GM12878 (cell line): ENCODE data around the gene LRRFIP2. TPM values are rescaled to one million over a fixed set of nuclear protein-coding genes. Genes with fewer than 3 reads are reported as not detected.

ENCODE experiments used
- ATAC-seq: fragments of 200-7000 bp; cut with Tn5 transposase; 3 replicates; pipeline ENCODE4 v1.9.1; 2020; ENCODE audit warnings: mild to moderate bottlenecking, moderate library complexity
- BruUV-seq: library from RNA; stranded (reverse); fragments of 400-500 nt; replicated peaks from 2 replicates; lab custom pipeline; 2021; lab: Mats Ljungman, UMichigan
- CTCF ChIA-PET: fragments of 300-600 bp; sonication (Branson Sonifier 250); formaldehyde crosslinking; extraction: SDS; loops from one replicate; lab custom pipeline; 2021; ENCODE audit warnings: inconsistent platforms; lab: Yijun Ruan, JAX
- POLR2A ChIA-PET: fragments of 350-600 bp; formaldehyde crosslinking; extraction: SDS; loops from one replicate; lab custom pipeline; 2021; ENCODE audit warnings: inconsistent platforms; lab: Charles Lee
- RAD21 ChIA-PET: fragments of 300-600 bp; sonication (Branson Sonifier 250); formaldehyde crosslinking; loops from one replicate; lab custom pipeline; 2023; ENCODE audit warnings: antibody characterized with exemption; ENCODE audit not compliant: unreplicated experiment; lab: Charles Lee
- SMC1A ChIA-PET: fragments of 300-600 bp; sonication (Branson Sonifier 250); formaldehyde crosslinking; loops from one replicate; lab custom pipeline; 2023; ENCODE audit not compliant: unreplicated experiment, uncharacterized antibody; lab: Charles Lee
- DNase-seq: peaks from one replicate; pipeline ENCODE4 v3.0.0-alpha.2; 2011; ENCODE audit warnings: low read depth, low spot score
- FAIRE-seq: peaks from 3 replicates; lab custom pipeline; 2011; peaks lifted over from hg19 to GRCh38; lab: Jason Lieb, UNC
- H2AFZ ChIP-seq: 2 replicates; pipeline ENCODE4 v1.6.0; 2011; ENCODE audit warnings: low read depth, low read length, control low read depth; ENCODE audit not compliant: control insufficient read depth
- H3K27ac ChIP-seq: 2 replicates; pipeline ENCODE4 v1.5.1; 2011; ENCODE audit warnings: control low read depth; ENCODE audit not compliant: control insufficient read depth, insufficient read depth
- H3K27me3 ChIP-seq, 2 experiments: replicated peaks in 1 of 2; 2 replicates each; pipeline versions ENCODE4 v1.6.0 to v1.6.1; 2011; ENCODE audit warnings: low read length in 1 of 2; ENCODE audit not compliant: control insufficient read depth in 2 of 2, insufficient read depth in 2 of 2
- H3K36me3 ChIP-seq, 2 experiments: 2 replicates each; pipeline ENCODE4 v1.5.1; 2011; ENCODE audit warnings: low read length in 1 of 2; ENCODE audit not compliant: control insufficient read depth in 2 of 2, insufficient read depth in 2 of 2
- H3K4me1 ChIP-seq: 2 replicates; pipeline ENCODE4 v1.6.1; 2011; ENCODE audit warnings: mild to moderate bottlenecking, low read length, moderate library complexity, mixed read lengths; ENCODE audit not compliant: control insufficient read depth, insufficient read depth
- H3K4me2 ChIP-seq: 2 replicates; pipeline ENCODE4 v1.6.0; 2011; ENCODE audit warnings: control low read depth; ENCODE audit not compliant: control insufficient read depth, insufficient read depth
- H3K4me3 ChIP-seq: fragments of 200-600 bp; sonication (generic); 2 replicates; pipeline ENCODE4 v1.5.1; 2016
- H3K79me2 ChIP-seq: 2 replicates; pipeline ENCODE4 v1.6.0; 2011; ENCODE audit warnings: low read length; ENCODE audit not compliant: control insufficient read depth, insufficient read depth
- H3K9ac ChIP-seq: 2 replicates; pipeline ENCODE4 v1.8.0; 2011; ENCODE audit warnings: low read length, control low read depth, mixed read lengths; ENCODE audit not compliant: control insufficient read depth, insufficient read depth
- H3K9me3 ChIP-seq: replicated peaks from 3 replicates; pipeline ENCODE4 v1.5.1; 2011; ENCODE audit warnings: mild to moderate bottlenecking, low read length; ENCODE audit not compliant: control insufficient read depth, insufficient read depth
- H4K20me1 ChIP-seq: 2 replicates; pipeline ENCODE4 v1.6.0; 2011; ENCODE audit not compliant: control insufficient read depth, insufficient read depth
- BACH1 ChIP-seq: fragments of 450-650 bp; IDR thresholded peaks from 2 replicates; pipeline ENCODE4 v1.6.1; 2017; ENCODE audit warnings: mild to moderate bottlenecking, borderline replicate concordance
- CBFB ChIP-seq: IDR thresholded peaks from 2 replicates; pipeline ENCODE4 v1.6.1; 2016; ENCODE audit warnings: antibody characterized with exemption, low read depth
- KDM1A ChIP-seq: fragments of 200-600 bp; sonication (generic); IDR thresholded peaks from 2 replicates; pipeline ENCODE4 v1.6.1; 2016; ENCODE audit warnings: borderline replicate concordance
- MXI1 ChIP-seq: fragments of 150-350 bp; IDR thresholded peaks from 2 replicates; pipeline ENCODE4 v1.6.1; 2011; ENCODE audit warnings: low read depth, mild to moderate bottlenecking, inconsistent platforms, low read length, improper control_type of control experiment
- PAX8 ChIP-seq: fragments of 450-650 bp; IDR thresholded peaks from 2 replicates; pipeline ENCODE4 v1.6.1; 2017; ENCODE audit warnings: mild to moderate bottlenecking, moderate library complexity
- RUNX3 ChIP-seq: IDR thresholded peaks from 2 replicates; pipeline ENCODE4 v1.6.1; 2012; ENCODE audit warnings: low read length, inconsistent platforms
- SIX5 ChIP-seq: IDR thresholded peaks from 2 replicates; pipeline ENCODE4 v1.6.1; 2011; ENCODE audit warnings: mild to moderate bottlenecking, low read depth, low read length, moderate library complexity; ENCODE audit not compliant: severe bottlenecking
- SRF ChIP-seq, 2 experiments: IDR thresholded peaks; 2 replicates each; pipeline ENCODE4 v1.6.1; 2011; ENCODE audit warnings: low read depth in 2 of 2, low read length in 2 of 2, mild to moderate bottlenecking in 1 of 2, moderate library complexity in 1 of 2
- WGBS: methylation state at CpG from one replicate; pipeline ENCODE4 v1.1.6; 2016; ENCODE audit warnings: low lambda C conversion rate; ENCODE audit not compliant: insufficient replicate concordance, insufficient coverage; ENCODE audit errors: missing lambda C conversion rate; 5-methylcytosine and 5-hydroxymethylcytosine counted together
- in situ Hi-C: fragments of 300-500 bp; cut with MboI; formaldehyde crosslinking; loops from 9 replicates; pipeline ENCODE4 v1.14.3; 2018; ENCODE audit warnings: mixed read lengths
- intact Hi-C: fragments of 100-400 bp; cut with micrococcal nuclease; formaldehyde crosslinking; loops from one replicate; pipeline ENCODE4 v1.14.2; 2022; ENCODE audit not compliant: unreplicated experiment
- polyA plus RNA-seq, 11 experiments: library from polyadenylated mRNA; depleted of rRNA in 4 of 11; unstranded in 6 of 11; stranded (reverse) in 5 of 11; fragments of >200 nt; fragmentation: Nextera tagmentation in 4 of 11; fragmentation: Illumina TruSeq in 1 of 11; extraction: Ambion mirVana in 4 of 11; extraction: Trizol in 1 of 11; gene quantifications; 1 replicate in 1 of 11; 2 replicates in 10 of 11; pipeline versions ENCODE4 v1.2.1 to v1.2.3, GENCODE V29; 2011 to 2016; ENCODE audit warnings: inconsistent platforms in 2 of 11, missing spikeins in 2 of 11, low read depth in 1 of 11
- total RNA-seq, 4 experiments: library from RNA; depleted of rRNA in 3 of 4; stranded (reverse); fragments of >200 nt in 3 of 4; fragmentation: Illumina TruSeq in 1 of 4; extraction: Trizol in 1 of 4; gene quantifications; 2 replicates each; pipeline versions ENCODE4 v1.2.1 to v1.2.3, GENCODE V29; 2013 to 2021
- TF ChIP-seq, protein P1 (sequence below): fragments of 450-650 bp; IDR thresholded peaks from 2 replicates; pipeline ENCODE4 v1.6.1; 2017; ENCODE audit warnings: mild to moderate bottlenecking, moderate library complexity
- TF ChIP-seq, protein P2 (sequence below): fragments of 450-650 bp; formaldehyde crosslinking; IDR thresholded peaks from 2 replicates; pipeline ENCODE4 v1.5.0; 2022; ENCODE audit warnings: mild to moderate bottlenecking, missing genetic modification characterization

The LRRFIP2 gene
- total and polyA plus RNA-seq, 10 of the 15 experiments (the other 5 are each of a cell fraction or from before 2014, with no cell fraction given) = 9.7 to 46.9 (median 38.1) TPM

GRCh38 chr3:37092484-37092883, 81.9 kb downstream of the LRRFIP2 start:
- ATAC-seq = no peak
- no TSS peak for BruUV-seq
- FAIRE-seq = no peak
- TF ChIP-seq KDM1A (no peak), BACH1 (no peak), RUNX3 (no peak), SIX5 (no peak), CBFB (no peak), MXI1 (no peak), PAX8 (no peak), SRF (IDR thresholded peaks at IDR 0.05; ENCODE audit: low read depth in 2 of 2, low read length in 2 of 2) (no peak)
- TF ChIP-seq, protein P1, sequence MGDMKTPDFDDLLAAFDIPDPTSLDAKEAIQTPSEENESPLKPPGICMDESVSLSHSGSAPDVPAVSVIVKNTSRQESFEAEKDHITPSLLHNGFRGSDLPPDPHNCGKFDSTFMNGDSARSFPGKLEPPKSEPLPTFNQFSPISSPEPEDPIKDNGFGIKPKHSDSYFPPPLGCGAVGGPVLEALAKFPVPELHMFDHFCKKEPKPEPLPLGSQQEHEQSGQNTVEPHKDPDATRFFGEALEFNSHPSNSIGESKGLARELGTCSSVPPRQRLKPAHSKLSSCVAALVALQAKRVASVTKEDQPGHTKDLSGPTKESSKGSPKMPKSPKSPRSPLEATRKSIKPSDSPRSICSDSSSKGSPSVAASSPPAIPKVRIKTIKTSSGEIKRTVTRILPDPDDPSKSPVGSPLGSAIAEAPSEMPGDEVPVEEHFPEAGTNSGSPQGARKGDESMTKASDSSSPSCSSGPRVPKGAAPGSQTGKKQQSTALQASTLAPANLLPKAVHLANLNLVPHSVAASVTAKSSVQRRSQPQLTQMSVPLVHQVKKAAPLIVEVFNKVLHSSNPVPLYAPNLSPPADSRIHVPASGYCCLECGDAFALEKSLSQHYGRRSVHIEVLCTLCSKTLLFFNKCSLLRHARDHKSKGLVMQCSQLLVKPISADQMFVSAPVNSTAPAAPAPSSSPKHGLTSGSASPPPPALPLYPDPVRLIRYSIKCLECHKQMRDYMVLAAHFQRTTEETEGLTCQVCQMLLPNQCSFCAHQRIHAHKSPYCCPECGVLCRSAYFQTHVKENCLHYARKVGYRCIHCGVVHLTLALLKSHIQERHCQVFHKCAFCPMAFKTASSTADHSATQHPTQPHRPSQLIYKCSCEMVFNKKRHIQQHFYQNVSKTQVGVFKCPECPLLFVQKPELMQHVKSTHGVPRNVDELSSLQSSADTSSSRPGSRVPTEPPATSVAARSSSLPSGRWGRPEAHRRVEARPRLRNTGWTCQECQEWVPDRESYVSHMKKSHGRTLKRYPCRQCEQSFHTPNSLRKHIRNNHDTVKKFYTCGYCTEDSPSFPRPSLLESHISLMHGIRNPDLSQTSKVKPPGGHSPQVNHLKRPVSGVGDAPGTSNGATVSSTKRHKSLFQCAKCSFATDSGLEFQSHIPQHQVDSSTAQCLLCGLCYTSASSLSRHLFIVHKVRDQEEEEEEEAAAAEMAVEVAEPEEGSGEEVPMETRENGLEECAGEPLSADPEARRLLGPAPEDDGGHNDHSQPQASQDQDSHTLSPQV = no peak
- TF ChIP-seq, protein P2, sequence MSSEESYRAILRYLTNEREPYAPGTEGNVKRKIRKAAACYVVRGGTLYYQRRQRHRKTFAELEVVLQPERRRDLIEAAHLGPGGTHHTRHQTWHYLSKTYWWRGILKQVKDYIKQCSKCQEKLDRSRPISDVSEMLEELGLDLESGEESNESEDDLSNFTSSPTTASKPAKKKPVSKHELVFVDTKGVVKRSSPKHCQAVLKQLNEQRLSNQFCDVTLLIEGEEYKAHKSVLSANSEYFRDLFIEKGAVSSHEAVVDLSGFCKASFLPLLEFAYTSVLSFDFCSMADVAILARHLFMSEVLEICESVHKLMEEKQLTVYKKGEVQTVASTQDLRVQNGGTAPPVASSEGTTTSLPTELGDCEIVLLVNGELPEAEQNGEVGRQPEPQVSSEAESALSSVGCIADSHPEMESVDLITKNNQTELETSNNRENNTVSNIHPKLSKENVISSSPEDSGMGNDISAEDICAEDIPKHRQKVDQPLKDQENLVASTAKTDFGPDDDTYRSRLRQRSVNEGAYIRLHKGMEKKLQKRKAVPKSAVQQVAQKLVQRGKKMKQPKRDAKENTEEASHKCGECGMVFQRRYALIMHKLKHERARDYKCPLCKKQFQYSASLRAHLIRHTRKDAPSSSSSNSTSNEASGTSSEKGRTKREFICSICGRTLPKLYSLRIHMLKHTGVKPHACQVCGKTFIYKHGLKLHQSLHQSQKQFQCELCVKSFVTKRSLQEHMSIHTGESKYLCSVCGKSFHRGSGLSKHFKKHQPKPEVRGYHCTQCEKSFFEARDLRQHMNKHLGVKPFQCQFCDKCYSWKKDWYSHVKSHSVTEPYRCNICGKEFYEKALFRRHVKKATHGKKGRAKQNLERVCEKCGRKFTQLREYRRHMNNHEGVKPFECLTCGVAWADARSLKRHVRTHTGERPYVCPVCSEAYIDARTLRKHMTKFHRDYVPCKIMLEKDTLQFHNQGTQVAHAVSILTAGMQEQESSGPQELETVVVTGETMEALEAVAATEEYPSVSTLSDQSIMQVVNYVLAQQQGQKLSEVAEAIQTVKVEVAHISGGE = no peak
- intact Hi-C loops = no loop called here
- no peaks in the 10 kb centered on the region for H3K9me3 ChIP-seq
- no peak overlapping the region for H3K9ac ChIP-seq
- no peak overlapping the region for H3K27ac ChIP-seq
- no peaks in the 10 kb centered on the region for H3K79me2 ChIP-seq
- ChIA-PET RAD21 (no interaction called here), SMC1A (interaction anchor here (0.7 to 2.1 kb wide), 2 partner anchors 11 to 327 kb away, joined by 3 to 8 read pairs; no protein-coding TSS in a partner anchor), POLR2A (no interaction called here), CTCF (interaction anchor here (1.1 kb wide), 1 partner anchor 24 kb away, joined by 4 read pairs; no protein-coding TSS in a partner anchor)
- peaks cover 0 to 4% of the 10 kb centered on the region in 2 experiments; a peak in 1 of 4 replicates for H3K36me3 ChIP-seq
- no peak overlapping the region for H3K4me3 ChIP-seq
- in situ Hi-C loops = no loop called here
- H2AFZ ChIP-seq = no peak overlapping the region
- no peak overlapping the region for H3K4me2 ChIP-seq
- H4K20me1 ChIP-seq = no peaks in the 10 kb centered on the region
- no peak for DNase-seq
- H3K4me1 ChIP-seq = no peaks in the 10 kb centered on the region
- no peaks in the 10 kb centered on the region for H3K27me3 ChIP-seq
- 97% methylated on average over 3 of the region's 3 CpGs for WGBS
